ENCODE results near the gene GSTT2B.
"Not testable (repeated sequence)": the region's sequence is repeated elsewhere in the genome, so short reads cannot be mapped to it uniquely, and the experiment has no call there.

The GSTT2B gene, protein sequence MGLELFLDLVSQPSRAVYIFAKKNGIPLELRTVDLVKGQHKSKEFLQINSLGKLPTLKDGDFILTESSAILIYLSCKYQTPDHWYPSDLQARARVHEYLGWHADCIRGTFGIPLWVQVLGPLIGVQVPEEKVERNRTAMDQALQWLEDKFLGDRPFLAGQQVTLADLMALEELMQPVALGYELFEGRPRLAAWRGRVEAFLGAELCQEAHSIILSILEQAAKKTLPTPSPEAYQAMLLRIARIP

DNA sequence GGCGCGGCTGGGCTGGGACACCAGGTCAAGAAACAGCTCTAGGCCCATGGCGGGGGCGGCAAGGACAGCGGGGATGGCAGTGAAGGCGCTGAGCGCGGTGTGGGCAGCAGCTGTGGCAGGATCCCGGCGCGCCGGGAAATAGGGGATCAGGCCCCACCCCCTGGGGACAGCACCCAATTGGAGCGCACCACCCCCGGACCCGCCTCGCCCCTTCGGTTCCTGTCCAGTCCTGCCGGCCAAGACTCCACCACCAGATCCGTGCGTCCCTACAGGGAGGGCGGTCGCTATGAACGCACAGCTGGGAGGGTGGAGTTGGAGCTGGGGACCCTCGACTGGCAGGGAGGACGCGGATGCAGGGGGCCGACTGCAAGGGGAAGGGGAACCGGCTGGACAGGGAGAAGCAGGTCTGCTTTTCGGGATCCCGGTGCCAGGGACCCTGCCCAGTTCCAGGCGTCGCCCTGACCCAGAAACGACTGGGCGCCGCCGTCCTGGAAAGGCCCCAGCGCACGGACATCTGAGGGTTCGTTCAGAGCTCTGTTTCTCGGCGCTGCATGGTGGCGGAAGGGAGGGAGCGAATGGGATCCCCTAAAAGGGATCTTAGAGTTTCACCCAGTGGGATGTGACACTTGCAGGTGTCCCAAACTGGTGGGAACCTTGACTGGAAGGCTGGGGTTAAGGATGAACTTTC lies at the start of gene GSTT2B:
Gene GSTT2B, minus strand, starts transcription at position 112 of the 688 bp plus-strand sequence. Its CDS starts 64 bp downstream, at position 48.
- H3K9ac ChIP-seq; H3K36me3 ChIP-seq; H4K20me1 ChIP-seq; H3K4me2 ChIP-seq; H3K4me1 ChIP-seq; H3K27ac ChIP-seq; H3K4me3 ChIP-seq; H3K9me3 ChIP-seq (replicated peaks in 1 of 11): not testable (repeated sequence)
- H3K27me3 ChIP-seq, result peaks cover 9 to 19% (median 18%) of the 10 kb centered on the region in 11 experiments

DNA sequence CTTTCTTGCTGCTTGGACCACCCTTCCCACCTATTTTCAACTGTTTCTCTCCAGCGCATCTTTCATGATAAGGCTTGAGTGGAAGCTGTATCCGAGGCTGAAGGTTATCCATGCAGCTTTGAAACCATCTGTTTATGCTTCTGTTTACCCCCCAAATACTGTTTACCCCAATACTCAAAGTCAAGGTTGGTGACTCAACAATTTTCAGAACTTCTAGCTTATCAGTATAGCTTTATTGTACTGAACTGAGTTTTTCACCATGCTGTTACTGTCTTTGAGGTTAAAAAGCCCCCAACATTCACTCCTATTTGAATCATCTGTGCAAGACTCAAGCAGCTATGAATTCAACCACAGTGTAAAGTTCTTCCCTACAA lies 49.0 kb upstream of the GSTT2B start:
- Histone ChIP-seq H3K4me1 (peaks cover 25 to 40% (median 32%) of the 10 kb centered on the region in 10 experiments), H3K4me3 (no peak overlapping the region), H3K36me3 (peaks cover 0 to 12% (median 0%) of the 10 kb centered on the region in 11 experiments; a peak in 1 of 22 replicates), H3K27ac (no peak overlapping the region), H4K20me1 (peaks cover 0 to 18% (median 0%) of the 10 kb centered on the region in 11 experiments; a peak in 4 of 22 replicates), H3K4me2 (no peak overlapping the region), H3K9me3 (replicated peaks in 1 of 11) (peaks cover 0 to 9% (median 7%) of the 10 kb centered on the region in 11 experiments; a peak in 7 of 22 replicates), H3K9ac (no peak overlapping the region), H3K27me3 (no peaks in the 10 kb centered on the region)
- TF ChIP-seq Cebpa-rat (IDR thresholded peaks at IDR 0.05), result no peak

DNA sequence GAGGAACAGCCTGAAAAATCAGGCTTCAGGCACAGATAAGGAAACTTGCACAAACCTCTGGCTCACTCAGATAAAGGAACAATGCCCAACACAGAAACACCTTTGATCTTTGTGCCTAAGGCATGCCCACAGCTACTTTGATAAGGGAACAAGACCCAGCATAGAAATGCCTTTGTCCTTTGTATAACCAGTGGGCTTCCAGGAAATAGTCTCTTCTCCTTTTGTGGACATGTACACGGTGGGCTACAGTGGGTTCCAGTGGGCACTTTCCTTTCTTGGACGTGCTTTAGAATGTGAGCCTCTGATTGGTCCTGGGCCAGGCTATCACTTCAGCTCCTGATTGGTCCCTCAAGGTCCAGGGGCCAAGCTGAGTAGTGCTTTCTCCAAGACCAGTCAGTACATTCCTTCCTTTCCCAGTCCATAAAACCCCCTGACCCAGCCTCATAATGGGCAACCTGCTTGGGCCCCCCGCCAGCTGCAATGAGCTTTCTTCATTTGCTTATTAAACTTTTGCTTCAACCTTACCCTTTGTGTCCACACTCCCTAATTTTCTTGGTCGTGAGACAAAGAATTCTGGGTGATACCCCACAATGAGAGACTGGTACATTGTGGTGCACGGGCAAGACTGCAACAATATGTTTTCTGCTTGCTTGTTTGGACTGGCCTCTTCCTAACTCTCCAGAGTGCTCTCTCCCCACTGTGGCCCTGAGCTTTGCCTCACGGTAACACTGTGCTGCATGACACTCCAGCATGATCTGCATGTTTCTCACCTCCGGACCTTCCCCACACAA lies 48.4 kb upstream of the GSTT2B start:
- Histone ChIP-seq H4K20me1 (peaks cover 0 to 18% (median 0%) of the 10 kb centered on the region in 11 experiments; a peak in 4 of 22 replicates), H3K9ac (no peak overlapping the region), H3K36me3 (peaks cover 0 to 10% (median 0%) of the 10 kb centered on the region in 11 experiments; a peak in 1 of 22 replicates), H3K4me3 (no peak overlapping the region), H3K27ac (no peak overlapping the region), H3K9me3 (replicated peaks in 1 of 11) (peaks cover 0 to 9% (median 7%) of the 10 kb centered on the region in 11 experiments; a peak in 7 of 22 replicates), H3K27me3 (no peaks in the 10 kb centered on the region), H3K4me2 (no peak overlapping the region), H3K4me1 (peaks cover 28 to 46% (median 38%) of the 10 kb centered on the region in 10 experiments)
- no peak for TF ChIP-seq Cebpa-rat (IDR thresholded peaks at IDR 0.05)

DNA sequence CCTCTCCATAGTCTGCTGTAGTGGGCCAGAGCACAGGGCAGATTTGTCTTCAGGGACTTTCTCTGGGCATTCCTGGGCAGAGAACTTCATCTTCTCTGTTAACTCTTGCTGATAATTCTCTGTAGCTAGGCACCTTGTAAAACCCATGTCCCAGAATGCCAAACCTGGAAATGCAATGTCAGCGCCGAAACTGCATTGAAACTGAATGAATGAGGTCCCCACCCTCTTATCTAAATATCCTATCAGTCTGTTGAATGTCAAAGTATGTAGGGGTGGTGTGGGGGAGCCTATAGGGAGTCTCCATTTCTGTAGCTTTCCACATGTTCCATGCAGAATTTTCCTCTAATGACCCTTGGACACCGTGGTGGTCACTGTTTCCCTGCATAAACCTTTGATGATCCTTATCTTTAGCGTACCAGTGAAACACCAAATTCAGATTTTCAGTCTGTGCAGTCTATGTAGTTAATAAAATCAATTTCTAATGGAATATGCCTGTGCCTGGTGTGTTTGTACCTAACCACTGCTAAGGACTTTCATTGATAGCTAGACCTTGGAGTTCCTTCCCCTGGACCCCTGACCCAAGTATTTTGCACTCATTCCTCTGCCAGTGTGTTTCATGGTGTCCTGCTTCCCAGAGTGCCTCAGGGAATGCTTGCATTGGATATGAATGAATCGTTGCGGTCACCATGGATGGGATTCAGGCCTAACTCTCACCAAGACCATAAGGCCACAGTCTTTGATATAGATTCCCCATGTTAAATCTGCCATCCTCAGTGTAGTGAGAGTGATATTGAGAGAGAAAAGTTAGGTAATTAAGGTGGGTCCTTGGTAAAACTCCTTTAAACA lies 47.6 kb upstream of the GSTT2B start:
- Histone ChIP-seq H3K27ac (no peak overlapping the region), H3K4me1 (peaks cover 24 to 44% (median 38%) of the 10 kb centered on the region in 10 experiments), H3K36me3 (0 out of 22 replicates have a peak, but pooled peaks cover 0 to 2% (median 0%) of the 10 kb centered on the region in 11 experiments), H3K9ac (no peak overlapping the region), H3K4me2 (no peak overlapping the region), H4K20me1 (peaks cover 0 to 18% (median 0%) of the 10 kb centered on the region in 11 experiments; a peak in 4 of 22 replicates), H3K27me3 (no peaks in the 10 kb centered on the region), H3K4me3 (no peak overlapping the region), H3K9me3 (replicated peaks in 1 of 11) (peaks cover 0 to 9% (median 7%) of the 10 kb centered on the region in 11 experiments; a peak in 7 of 22 replicates)
- no peak for TF ChIP-seq Cebpa-rat (IDR thresholded peaks at IDR 0.05)

DNA sequence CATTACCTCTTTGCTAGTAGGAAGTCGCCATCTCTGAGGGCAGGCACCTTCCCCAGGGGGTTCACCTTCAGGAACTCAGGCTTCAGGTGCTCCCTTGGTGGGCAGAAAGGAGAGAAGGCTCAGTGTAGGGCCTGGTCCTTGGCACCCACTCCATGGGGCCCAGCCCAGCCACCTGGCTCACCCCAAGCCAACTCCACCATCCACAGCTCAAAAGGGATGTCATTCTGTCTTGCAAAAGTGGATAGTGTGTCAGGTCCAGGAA lies 47.0 kb upstream of the GSTT2B start:
- no peak for TF ChIP-seq Cebpa-rat (IDR thresholded peaks at IDR 0.05)
- H3K27me3 ChIP-seq, result no peaks in the 10 kb centered on the region
- peaks cover 0 to 9% (median 7%) of the 10 kb centered on the region in 11 experiments; a peak in 7 of 22 replicates for H3K9me3 ChIP-seq (replicated peaks in 1 of 11)
- no peak overlapping the region for H3K9ac ChIP-seq
- H3K4me1 ChIP-seq, result peaks cover 17 to 40% (median 35%) of the 10 kb centered on the region in 10 experiments
- H3K36me3 ChIP-seq, result no peaks in the 10 kb centered on the region
- H3K4me2 ChIP-seq, result no peak overlapping the region
- H4K20me1 ChIP-seq, result peaks cover 0 to 13% (median 0%) of the 10 kb centered on the region in 11 experiments; a peak in 4 of 22 replicates
- no peak overlapping the region for H3K27ac ChIP-seq
- no peak overlapping the region for H3K4me3 ChIP-seq

DNA sequence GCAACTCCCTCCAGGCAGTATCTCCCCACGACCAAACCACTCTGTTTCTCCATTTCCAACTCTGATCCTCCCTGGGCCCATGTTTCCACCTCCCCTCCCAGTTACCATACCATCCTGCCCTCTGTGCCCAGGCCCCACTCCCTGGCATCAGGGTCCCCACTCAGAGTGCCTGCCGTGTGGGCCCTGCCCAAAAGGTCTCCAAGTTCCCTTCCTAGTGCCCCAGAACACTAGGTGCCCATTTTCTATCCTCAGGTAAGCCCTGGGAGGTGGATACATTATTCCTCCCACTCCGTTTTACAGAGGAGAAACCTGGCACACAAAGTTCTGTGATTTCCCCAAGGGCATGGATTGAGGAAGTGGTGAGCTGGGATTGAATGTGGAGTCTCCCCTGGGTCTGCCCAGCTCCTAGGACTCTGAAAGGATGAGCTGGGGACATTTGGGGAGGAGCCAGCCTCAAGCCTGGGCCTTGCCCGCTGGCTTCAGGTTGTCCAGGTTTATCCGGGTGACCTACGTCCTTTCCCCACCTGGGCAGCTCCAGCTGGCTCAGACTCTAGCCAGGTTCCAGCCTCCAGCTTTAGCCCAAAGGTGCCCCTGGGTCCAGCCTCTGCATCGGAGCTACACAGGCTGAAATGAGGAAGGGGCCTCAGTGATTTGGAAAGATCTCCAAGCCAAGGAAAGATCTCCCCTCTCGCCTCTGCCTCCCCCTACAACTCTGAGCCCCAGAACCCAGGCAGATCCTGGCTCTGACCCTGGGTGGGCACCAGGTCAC lies 46.4 kb upstream of the GSTT2B start:
- H3K9ac ChIP-seq, result no peak overlapping the region
- no peak overlapping the region for H3K27ac ChIP-seq
- H3K4me2 ChIP-seq, result no peak overlapping the region
- peaks cover 0 to 8% (median 0%) of the 10 kb centered on the region in 11 experiments; a peak in 3 of 22 replicates for H4K20me1 ChIP-seq
- no peak overlapping the region for H3K4me3 ChIP-seq
- peaks cover 12 to 35% (median 30%) of the 10 kb centered on the region in 10 experiments for H3K4me1 ChIP-seq
- no peak for TF ChIP-seq Cebpa-rat (IDR thresholded peaks at IDR 0.05)
- no peaks in the 10 kb centered on the region for H3K27me3 ChIP-seq
- H3K9me3 ChIP-seq (replicated peaks in 1 of 11), result peaks cover 0 to 9% (median 7%) of the 10 kb centered on the region in 11 experiments; a peak in 7 of 22 replicates
- H3K36me3 ChIP-seq, result no peaks in the 10 kb centered on the region

DNA sequence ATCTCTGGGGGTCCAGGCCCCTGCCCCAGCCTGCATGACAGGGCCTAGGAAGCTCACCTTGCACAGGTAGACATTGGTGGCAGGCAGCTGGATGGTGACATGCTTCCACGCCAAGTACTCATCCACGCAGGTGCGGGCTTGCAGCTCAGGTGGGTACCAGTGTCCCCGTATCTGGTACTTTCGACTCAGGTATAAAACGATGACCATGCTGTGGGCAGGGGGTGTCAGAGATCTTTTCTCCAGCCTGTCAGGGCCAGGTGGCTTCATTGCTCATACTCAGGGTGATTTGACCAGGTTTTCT lies 45.9 kb upstream of the GSTT2B start:
- Histone ChIP-seq H3K9me3 (replicated peaks in 1 of 11) (peaks cover 0 to 9% (median 7%) of the 10 kb centered on the region in 11 experiments; a peak in 7 of 22 replicates), H3K27me3 (no peaks in the 10 kb centered on the region), H3K9ac (no peak overlapping the region), H3K4me3 (no peak overlapping the region), H4K20me1 (peaks cover 0 to 2% (median 0%) of the 10 kb centered on the region in 11 experiments; a peak in 1 of 22 replicates), H3K4me2 (no peak overlapping the region), H3K4me1 (peaks cover 7 to 29% (median 25%) of the 10 kb centered on the region in 10 experiments; a peak in 16 of 20 replicates), H3K27ac (no peak overlapping the region), H3K36me3 (no peaks in the 10 kb centered on the region)
- no peak for TF ChIP-seq Cebpa-rat (IDR thresholded peaks at IDR 0.05)

Measured in BLaER1 treated with 17β-estradiol and CSF1 and Interleukin-3, amounts not matched to agents 10 nM and 100 nM (cell line).